Activated CD4-positive, alpha-beta T cell treated with anti-CD3 and anti-CD28 coated beads, Interleukin-2, amount 50 U/mL, for 48 hours (primary cell): ENCODE data around the gene ALG12.
"Not testable (repeated sequence)": the region's sequence is repeated elsewhere in the genome, so short reads cannot be mapped to it uniquely, and the experiment has no call there.

Source experiments
- DNase-seq, 2 experiments: peaks; one replicate each; pipeline ENCODE4 v3.0.0-alpha.2; 2020

The ALG12 gene

GRCh38 chr22:49865156-49865555, 53.1 kb downstream of the ALG12 start:
- no peak for DNase-seq

GRCh38 chr22:49863931-49864330, 54.3 kb downstream of the ALG12 start:
- no peak for DNase-seq

GRCh38 chr22:49862496-49862776, 55.8 kb downstream of the ALG12 start:
- DNase-seq = no peak

GRCh38 chr22:49861642-49862495, 56.4 kb downstream of the ALG12 start:
- no peak for DNase-seq

GRCh38 chr22:49858827-49859226, 59.4 kb downstream of the ALG12 start:
- no peak for DNase-seq

GRCh38 chr22:49856766-49857618, 61.2 kb downstream of the ALG12 start:
- DNase-seq = no peak

GRCh38 chr22:49856343-49856742, 61.9 kb downstream of the ALG12 start:
- no peak for DNase-seq

- DNase-seq = no peak
Measured at GRCh38 chr22:49855251-49855911, 62.9 kb downstream of the ALG12 start.

GRCh38 chr22:49853981-49854831, 64.0 kb downstream of the ALG12 start:
- peak; percentile 34 to 41 for DNase-seq

GRCh38 chr22:49852898-49853894, 65.0 kb downstream of the ALG12 start, which contains the start of gene ZBED4:
ZBED4 (plus strand) TSS chr22:49853844; CDS start chr22:49883663, 29,819 bp downstream.
- DNase-seq = peak; percentile 98 to 99

- not testable (repeated sequence) for DNase-seq
Measured at GRCh38 chr22:49852568-49852897, 65.7 kb downstream of the ALG12 start.

- DNase-seq = no peak
Measured at GRCh38 chr22:49850959-49851802, 67.1 kb downstream of the ALG12 start.
